Activated CD8-positive, alpha-beta T cell treated with anti-CD3 and anti-CD28 coated beads for 36 hours (primary cell): ENCODE data around the gene HPD. TPM values are rescaled to one million over a fixed set of nuclear protein-coding genes. Genes with fewer than 3 reads are reported as not detected.

Experiments used
- ATAC-seq: fragments of 200-7000 bp; cut with Tn5 transposase; one replicate; pipeline ENCODE4 v1.10.0; 2021; ENCODE audit warnings: mild to moderate bottlenecking, moderate library complexity
- CTCF ChIA-PET: fragments of 350-600 bp; sonication (Branson Sonifier 250); formaldehyde crosslinking; loops from one replicate; lab custom pipeline; 2021; ENCODE audit warnings: antibody characterized with exemption; lab: Charles Lee
- POLR2A ChIA-PET: fragments of 350-600 bp; sonication (Branson Sonifier 250); formaldehyde crosslinking; loops from one replicate; lab custom pipeline; 2021; ENCODE audit warnings: antibody characterized with exemption; lab: Charles Lee
- DNase-seq: peaks from one replicate; pipeline ENCODE4 v3.0.0-alpha.2; 2020
- H3K27ac Mint-ChIP-seq: one replicate; pipeline ENCODE4 v1.8.0; 2021; ENCODE audit warnings: mild to moderate bottlenecking, mixed read lengths
- H3K27me3 Mint-ChIP-seq: one replicate; pipeline ENCODE4 v1.8.0; 2021; ENCODE audit warnings: mixed read lengths
- H3K36me3 Mint-ChIP-seq: one replicate; pipeline ENCODE4 v1.8.0; 2021; ENCODE audit warnings: low read depth, mixed read lengths
- H3K4me1 Mint-ChIP-seq: one replicate; pipeline ENCODE4 v1.8.0; 2021; ENCODE audit warnings: low read depth, mixed read lengths
- H3K4me3 Mint-ChIP-seq: one replicate; pipeline ENCODE4 v1.8.0; 2021; ENCODE audit warnings: mild to moderate bottlenecking, moderate library complexity, mixed read lengths
- H3K9me3 Mint-ChIP-seq: one replicate; pipeline ENCODE4 v1.8.0; 2021; ENCODE audit warnings: mixed read lengths
- CTCF ChIP-seq: fragments of 200-600 bp; IDR thresholded peaks from one replicate; pipeline ENCODE4 v1.8.0; 2022; ENCODE audit warnings: antibody characterized with exemption, mild to moderate bottlenecking
- intact Hi-C: fragments of 100-400 bp; cut with micrococcal nuclease; formaldehyde crosslinking; loops from one replicate; pipeline ENCODE4 v1.10.0; 2022
- total RNA-seq, 2 experiments: library from RNA; stranded (reverse); gene quantifications; one replicate each; pipeline ENCODE4 v1.2.3, GENCODE V29; 2021

The HPD gene
- total RNA-seq, 2 experiments from 2014 or later = not detected

- DNase-seq (peak; percentile 60), ATAC-seq (no peak)
- Mint-ChIP-seq H3K9me3 (no peaks in the 10 kb centered on the region), H3K27ac (peak overlapping the region; percentile 99), H3K4me1 (peaks cover 26% of the 10 kb centered on the region), H3K36me3 (peaks cover 40% of the 10 kb centered on the region), H3K4me3 (peak overlapping the region; percentile 83), H3K27me3 (no peaks in the 10 kb centered on the region)
- intact Hi-C loops = no loop called here
- TF ChIP-seq CTCF = no peak
- CTCF ChIA-PET = interaction anchor here (1.0 to 15.4 kb wide), 7 partner anchors 5 to 87 kb away, joined by 3 to 698 read pairs (median 10); partner anchors contain the start of genes PSMD9, RHOF and SETD1B
- POLR2A ChIA-PET = interaction anchor here (0.7 to 30.9 kb wide), 12 partner anchors 1 to 1601 kb away, joined by 3 to 683 read pairs (median 4); partner anchors contain the start of genes ORAI1, PSMD9, RHOF and RPLP0
Observed at GRCh38 chr12:121801595-121802484, 56.8 kb downstream of the HPD start.

DNA sequence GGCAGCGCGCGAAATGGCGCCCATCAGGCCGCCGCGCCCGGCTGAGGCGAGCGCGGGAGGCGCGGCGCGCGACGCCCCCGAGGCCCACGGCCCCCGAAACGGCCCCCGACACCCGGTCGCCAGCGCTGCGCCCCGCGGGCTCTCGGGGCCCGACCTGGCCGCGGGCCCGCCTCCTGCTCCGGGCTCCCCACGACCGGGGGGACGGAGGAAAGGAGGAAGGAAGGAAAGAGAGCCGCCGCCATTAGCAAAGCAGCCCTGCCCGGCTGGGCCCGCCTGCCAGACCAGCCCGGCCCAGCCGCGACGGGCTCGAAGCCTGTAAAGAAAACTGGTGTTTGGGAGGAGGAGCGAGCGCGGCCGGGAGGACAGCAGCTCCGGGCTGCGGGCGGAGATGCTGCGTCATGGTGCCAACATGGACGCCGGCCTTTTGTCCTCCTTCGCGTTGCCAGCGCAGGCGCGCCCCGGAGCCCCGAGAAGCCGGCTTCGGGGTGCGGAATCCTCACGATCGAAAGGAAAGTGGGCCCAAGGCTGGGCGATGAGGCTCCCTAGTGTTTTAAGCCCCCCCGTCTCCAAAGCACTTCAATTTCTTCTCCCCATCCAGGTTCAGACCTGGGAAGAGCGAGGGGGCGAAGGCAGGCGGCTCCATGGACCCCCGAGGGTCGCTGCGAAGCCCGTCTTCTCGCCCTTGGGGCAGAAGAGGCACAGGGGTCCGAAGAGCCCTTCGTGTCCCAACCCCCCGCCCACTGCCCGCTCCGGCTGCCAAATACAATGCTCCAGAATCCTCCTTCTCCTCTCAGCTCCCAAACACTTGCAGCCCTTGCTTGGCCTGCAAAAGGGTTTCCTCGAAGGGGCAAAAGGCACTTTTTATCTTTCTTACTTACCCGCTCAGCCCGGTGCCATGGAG is 57.7 kb downstream of the HPD start:
- H3K27me3 Mint-ChIP-seq = no peaks in the 10 kb centered on the region
- peaks cover 35% of the 10 kb centered on the region for H3K36me3 Mint-ChIP-seq
- H3K27ac Mint-ChIP-seq = peak overlapping the region; percentile 99
- ATAC-seq (peak; percentile 9), DNase-seq (peak; percentile 83)
- H3K4me3 Mint-ChIP-seq = peak overlapping the region; percentile 83
- H3K9me3 Mint-ChIP-seq = no peaks in the 10 kb centered on the region
- intact Hi-C loops = no loop called here
- no peak for TF ChIP-seq CTCF
- CTCF ChIA-PET = interaction anchor here (1.2 to 15.4 kb wide), 6 partner anchors 4 to 88 kb away, joined by 3 to 698 read pairs (median 10); partner anchors contain the start of genes PSMD9, RHOF and SETD1B
- POLR2A ChIA-PET = interaction anchor here (1.0 to 30.9 kb wide), 9 partner anchors 0 to 700 kb away, joined by 3 to 683 read pairs (median 4); partner anchors contain the start of genes ORAI1, PSMD9, RHOF and SETD1B
- peaks cover 25% of the 10 kb centered on the region for H3K4me1 Mint-ChIP-seq

- intact Hi-C loops = no loop called here
Observed at GRCh38 chr12:121799842-121800693, 58.6 kb downstream of the HPD start.

More at GRCh38 chr12:121799842-121800693, 58.6 kb downstream of the HPD start:
- H3K27me3 Mint-ChIP-seq = no peaks in the 10 kb centered on the region
- TF ChIP-seq CTCF = no peak
- ChIA-PET CTCF (interaction anchor here (1.9 to 15.4 kb wide), 4 partner anchors 4 to 21 kb away, joined by 6 to 698 read pairs (median 559); partner anchors contain the start of genes RHOF and SETD1B), POLR2A (interaction anchor here (0.6 to 30.9 kb wide), 7 partner anchors 1 to 173 kb away, joined by 3 to 683 read pairs (median 4); partner anchors contain the start of genes ORAI1, PSMD9, RHOF and SETD1B)
- peaks cover 30% of the 10 kb centered on the region for H3K4me1 Mint-ChIP-seq
- H3K36me3 Mint-ChIP-seq = peaks cover 30% of the 10 kb centered on the region
- H3K27ac Mint-ChIP-seq = peak overlapping the region; percentile 91
- H3K4me3 Mint-ChIP-seq = peak overlapping the region; percentile 81
- ATAC-seq = peak; percentile 40
- DNase-seq = peak; percentile 90
- H3K9me3 Mint-ChIP-seq = no peaks in the 10 kb centered on the region
